Osteocyte (in vitro differentiated cells): ENCODE results near the gene GOLGB1. TPM values are rescaled to one million over a fixed set of nuclear protein-coding genes. Genes with fewer than 3 reads are reported as not detected.
"Not testable (repeated sequence)": the region's sequence is repeated elsewhere in the genome, so short reads cannot be mapped to it uniquely, and the experiment has no call there.

Source experiments
- DNase-seq: peaks from one replicate; pipeline ENCODE4 v3.0.0; 2021; ENCODE audit warnings: mixed read lengths; ENCODE audit not compliant: unreplicated experiment; ENCODE audit errors: extremely low spot score
- H3K27ac Mint-ChIP-seq: one replicate; pipeline ENCODE4 v1.8.0; 2021; ENCODE audit warnings: mild to moderate bottlenecking, mixed read lengths; ENCODE audit not compliant: unreplicated experiment
- H3K27me3 Mint-ChIP-seq: one replicate; pipeline ENCODE4 v1.8.0; 2021; ENCODE audit warnings: mixed read lengths; ENCODE audit not compliant: unreplicated experiment
- H3K36me3 Mint-ChIP-seq: one replicate; pipeline ENCODE4 v1.8.0; 2021; ENCODE audit warnings: mixed read lengths; ENCODE audit not compliant: unreplicated experiment
- H3K4me1 Mint-ChIP-seq: one replicate; pipeline ENCODE4 v1.8.0; 2021; ENCODE audit warnings: mixed read lengths; ENCODE audit not compliant: unreplicated experiment
- H3K4me3 Mint-ChIP-seq: one replicate; pipeline ENCODE4 v1.8.0; 2021; ENCODE audit warnings: mild to moderate bottlenecking, moderate library complexity, mixed read lengths; ENCODE audit not compliant: unreplicated experiment
- H3K9me3 Mint-ChIP-seq: one replicate; pipeline ENCODE4 v1.8.0; 2021; ENCODE audit warnings: mixed read lengths; ENCODE audit not compliant: unreplicated experiment
- CTCF ChIP-seq: fragments of 200-600 bp; sonication (generic); IDR thresholded peaks from 2 replicates; pipeline ENCODE4 v1.5.0; 2021; ENCODE audit warnings: antibody characterized with exemption, mild to moderate bottlenecking, moderate library complexity
- total RNA-seq: library from RNA; stranded (reverse); gene quantifications from 2 replicates; pipeline ENCODE4 v1.2.1, GENCODE V29; 2021

The GOLGB1 gene
- total RNA-seq, 1 donor from 2014 or later = 60.5 TPM

GRCh38 chr3:121698476-121698875 lies 51.1 kb downstream of the GOLGB1 start:
- Mint-ChIP-seq H3K4me1 (peaks cover 13% of the 10 kb centered on the region), H3K27ac (peak overlapping the region; percentile 55), H3K4me3 (no peak overlapping the region), H3K36me3 (peaks cover 25% of the 10 kb centered on the region), H3K9me3 (no peaks in the 10 kb centered on the region), H3K27me3 (no peaks in the 10 kb centered on the region)
- no peak for TF ChIP-seq CTCF
- no peak for DNase-seq

GRCh38 chr3:121696186-121696585 lies 53.4 kb downstream of the GOLGB1 start:
- peaks cover 28% of the 10 kb centered on the region for H3K36me3 Mint-ChIP-seq

GRCh38 chr3:121692010-121692699 lies 57.4 kb downstream of the GOLGB1 start:
- Mint-ChIP-seq H3K27ac (no peak overlapping the region), H3K9me3 (no peaks in the 10 kb centered on the region), H3K36me3 (peaks cover 34% of the 10 kb centered on the region), H3K4me1 (no peaks in the 10 kb centered on the region), H3K4me3 (no peak overlapping the region), H3K27me3 (no peaks in the 10 kb centered on the region)
- no peak for TF ChIP-seq CTCF
- no peak for DNase-seq

More at GRCh38 chr3:121696186-121696585, 53.4 kb downstream of the GOLGB1 start:
- no peak overlapping the region for H3K4me3 Mint-ChIP-seq
- peaks cover 13% of the 10 kb centered on the region for H3K4me1 Mint-ChIP-seq
- no peak for DNase-seq
- no peaks in the 10 kb centered on the region for H3K27me3 Mint-ChIP-seq
- H3K27ac Mint-ChIP-seq = no peak overlapping the region
- no peaks in the 10 kb centered on the region for H3K9me3 Mint-ChIP-seq
- TF ChIP-seq CTCF = no peak

- Mint-ChIP-seq H3K9me3 (peaks cover 7% of the 10 kb centered on the region), H3K4me1 (no peaks in the 10 kb centered on the region), H3K36me3 (peaks cover 44% of the 10 kb centered on the region), H3K4me3 (no peak overlapping the region), H3K27ac (no peak overlapping the region), H3K27me3 (no peaks in the 10 kb centered on the region)
- DNase-seq = no peak
- no peak for TF ChIP-seq CTCF
Measured at GRCh38 chr3:121690777-121691405, 58.6 kb downstream of the GOLGB1 start.

GRCh38 chr3:121688747-121689146 lies 60.8 kb downstream of the GOLGB1 start:
- not testable (repeated sequence) for H3K4me1 Mint-ChIP-seq, DNase-seq, H3K4me3 Mint-ChIP-seq, H3K27ac Mint-ChIP-seq, H3K27me3 Mint-ChIP-seq
- Mint-ChIP-seq H3K36me3 (peaks cover 56% of the 10 kb centered on the region), H3K9me3 (peaks cover 18% of the 10 kb centered on the region)
